Measurements from ENCODE around the gene CHML. TPM values are rescaled to one million over a fixed set of nuclear protein-coding genes. Genes with fewer than 3 reads are reported as not detected.

Gene CHML
- total RNA-seq, 1 donor from 2014 or later, result 15.2 TPM

GRCh38 chr1:241617426-241617825 is 22.7 kb downstream of the CHML start:
- Mint-ChIP-seq H3K4me1 (ENCODE audit: unreplicated experiment) (peaks cover 5% of the 10 kb centered on the region), H3K9me3 (ENCODE audit: unreplicated experiment) (no peaks in the 10 kb centered on the region), H3K27ac (ENCODE audit: unreplicated experiment) (no peak overlapping the region), H3K4me3 (ENCODE audit: unreplicated experiment) (no peak overlapping the region), H3K27me3 (ENCODE audit: unreplicated experiment) (peaks cover 1% of the 10 kb centered on the region), H3K36me3 (ENCODE audit: low read depth, unreplicated experiment) (no peaks in the 10 kb centered on the region)
- DNase-seq (ENCODE audit: low spot score), result no peak
- TF ChIP-seq CTCF (IDR thresholded peaks at IDR 0.05; ENCODE audit: unreplicated experiment), result no peak

- H3K4me1 Mint-ChIP-seq (ENCODE audit: unreplicated experiment), result peaks cover 5% of the 10 kb centered on the region
- no peak for TF ChIP-seq CTCF (IDR thresholded peaks at IDR 0.05; ENCODE audit: unreplicated experiment)
- no peaks in the 10 kb centered on the region for H3K36me3 Mint-ChIP-seq (ENCODE audit: low read depth, unreplicated experiment)
- H3K27me3 Mint-ChIP-seq (ENCODE audit: unreplicated experiment), result no peaks in the 10 kb centered on the region
- H3K9me3 Mint-ChIP-seq (ENCODE audit: unreplicated experiment), result no peaks in the 10 kb centered on the region
- H3K4me3 Mint-ChIP-seq (ENCODE audit: unreplicated experiment), result no peak overlapping the region
- DNase-seq (ENCODE audit: low spot score), result no peak
- H3K27ac Mint-ChIP-seq (ENCODE audit: unreplicated experiment), result no peak overlapping the region
These were observed 24.9 kb downstream of the CHML start for GRCh38 chr1:241615043-241615974.

GRCh38 chr1:241614572-241614971 is 25.6 kb downstream of the CHML start:
- Mint-ChIP-seq H3K27ac (ENCODE audit: unreplicated experiment) (no peak overlapping the region), H3K4me1 (ENCODE audit: unreplicated experiment) (peaks cover 6% of the 10 kb centered on the region), H3K36me3 (ENCODE audit: low read depth, unreplicated experiment) (no peaks in the 10 kb centered on the region), H3K27me3 (ENCODE audit: unreplicated experiment) (no peaks in the 10 kb centered on the region), H3K9me3 (ENCODE audit: unreplicated experiment) (no peaks in the 10 kb centered on the region), H3K4me3 (ENCODE audit: unreplicated experiment) (no peak overlapping the region)
- TF ChIP-seq CTCF (IDR thresholded peaks at IDR 0.05; ENCODE audit: unreplicated experiment), result no peak
- no peak for DNase-seq (ENCODE audit: low spot score)

GRCh38 chr1:241614144-241614543 is 26.0 kb downstream of the CHML start:
- Mint-ChIP-seq H3K27me3 (ENCODE audit: unreplicated experiment) (no peaks in the 10 kb centered on the region), H3K4me3 (ENCODE audit: unreplicated experiment) (no peak overlapping the region)

More at GRCh38 chr1:241614144-241614543, 26.0 kb downstream of the CHML start:
- peaks cover 9% of the 10 kb centered on the region for H3K4me1 Mint-ChIP-seq (ENCODE audit: unreplicated experiment)
- no peak overlapping the region for H3K27ac Mint-ChIP-seq (ENCODE audit: unreplicated experiment)
- no peak for DNase-seq (ENCODE audit: low spot score)
- no peak for TF ChIP-seq CTCF (IDR thresholded peaks at IDR 0.05; ENCODE audit: unreplicated experiment)
- no peaks in the 10 kb centered on the region for H3K9me3 Mint-ChIP-seq (ENCODE audit: unreplicated experiment)
- no peaks in the 10 kb centered on the region for H3K36me3 Mint-ChIP-seq (ENCODE audit: low read depth, unreplicated experiment)

Measured in endothelial cell (in vitro differentiated cells).